Panc1 (cell line): ENCODE measurements around the gene RBMS3.

Experiments
- CTCF ChIP-seq: fragments of 450-650 bp; IDR thresholded peaks from 2 replicates; pipeline ENCODE4 v1.5.1; 2017; ENCODE audit warnings: mild to moderate bottlenecking
- POLR2AphosphoS5 ChIP-seq: IDR thresholded peaks from 2 replicates; pipeline ENCODE4 v1.6.1; 2012; ENCODE audit warnings: mild to moderate bottlenecking, low read depth, low read length, moderate library complexity
- TCF7L2 ChIP-seq: IDR thresholded peaks from 2 replicates; pipeline ENCODE4 v1.6.1; 2011; ENCODE audit warnings: mild to moderate bottlenecking, low read depth, low read length, inconsistent platforms

GRCh38 chr3:29697989-29698388 lies 417.1 kb downstream of the RBMS3 start:
- TF ChIP-seq CTCF (no peak), TCF7L2 (no peak), POLR2AphosphoS5 (no peak)
